ENCODE data around the gene DRAP1.
"Not testable (repeated sequence)": the region's sequence is repeated elsewhere in the genome, so short reads cannot be mapped to it uniquely, and the experiment has no call there.

The DRAP1 gene

DNA sequence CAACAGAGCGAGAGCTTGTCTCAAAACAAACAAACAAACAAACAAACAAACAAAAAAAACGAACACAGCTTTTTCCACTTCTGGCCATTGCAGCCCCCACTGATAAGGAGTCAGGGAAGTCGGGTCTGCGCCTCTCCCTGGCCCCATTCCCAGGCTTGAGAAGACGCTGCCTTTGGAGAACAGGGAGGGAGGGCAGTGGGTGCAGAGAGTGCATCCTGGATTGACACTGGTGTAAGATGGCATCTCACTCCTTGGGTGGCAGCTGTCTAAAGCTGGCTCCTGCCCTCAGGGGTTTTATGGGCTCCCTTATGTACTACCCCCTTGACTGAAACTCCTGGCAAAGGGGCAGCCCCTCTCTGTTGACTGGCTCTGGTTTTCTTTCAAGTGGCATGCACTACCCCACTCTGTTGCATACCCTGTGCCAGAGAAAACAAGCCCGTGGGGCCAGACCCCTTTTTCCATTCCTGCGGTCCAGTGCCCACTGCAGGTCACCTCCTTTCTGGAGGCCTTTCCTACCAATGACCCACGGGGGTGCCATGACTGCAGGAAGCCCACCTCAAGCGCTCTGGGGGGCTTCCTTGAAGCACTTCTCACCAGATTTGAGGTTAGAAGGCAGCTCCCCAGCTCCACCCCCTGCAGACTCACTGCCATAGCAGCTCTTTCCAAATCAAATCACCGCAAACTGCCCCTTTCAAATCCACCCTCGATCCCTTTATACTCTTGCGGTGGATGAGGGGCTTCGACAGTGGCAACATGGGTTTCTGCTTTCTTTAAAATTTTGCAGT is 12.7 kb downstream of the DRAP1 start:
- no peak for DNase-seq (ENCODE audit: low read depth in 2 of 3, low spot score in 2 of 3)

DNA sequence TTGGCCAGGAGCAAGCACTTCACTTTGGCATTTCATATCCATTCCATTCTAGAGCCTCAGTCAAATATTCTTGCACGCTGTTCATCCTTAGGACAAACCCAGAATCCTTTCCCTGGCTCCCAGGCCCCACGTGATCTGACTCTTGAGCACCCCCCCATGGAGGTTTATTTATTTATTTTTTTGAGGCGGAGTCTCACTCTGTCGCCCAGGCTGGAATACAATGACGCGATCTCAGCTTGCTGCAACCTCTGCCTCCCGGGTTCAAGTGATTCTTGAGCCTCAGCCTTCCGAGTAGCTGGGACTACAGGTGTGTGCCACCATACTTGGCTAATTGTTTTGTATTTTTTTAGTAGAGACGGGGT is 13.3 kb downstream of the DRAP1 start:
- DNase-seq (ENCODE audit: low read depth in 2 of 3, low spot score in 2 of 3) = no peak

DNA sequence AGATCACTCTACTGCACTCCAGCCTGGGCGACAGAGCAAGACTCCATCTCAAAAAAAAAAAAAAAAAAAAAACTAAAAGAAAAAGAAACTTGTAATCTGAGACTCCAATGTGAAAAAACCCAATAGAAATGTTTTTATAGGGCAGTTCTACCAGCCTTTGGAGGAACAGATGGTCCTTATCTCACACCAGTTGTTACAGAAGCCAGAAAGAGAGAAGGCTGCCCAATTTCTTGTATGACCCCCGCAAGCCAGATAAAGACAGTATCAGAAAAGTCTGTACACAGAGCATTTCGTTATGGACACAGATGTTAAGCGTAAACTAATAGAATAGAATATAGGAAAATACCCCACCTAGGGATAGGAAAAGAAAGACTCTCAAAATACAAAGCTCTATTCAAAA is 14.8 kb downstream of the DRAP1 start:
- no peak for DNase-seq (ENCODE audit: low read depth in 2 of 3, low spot score in 2 of 3)

DNA sequence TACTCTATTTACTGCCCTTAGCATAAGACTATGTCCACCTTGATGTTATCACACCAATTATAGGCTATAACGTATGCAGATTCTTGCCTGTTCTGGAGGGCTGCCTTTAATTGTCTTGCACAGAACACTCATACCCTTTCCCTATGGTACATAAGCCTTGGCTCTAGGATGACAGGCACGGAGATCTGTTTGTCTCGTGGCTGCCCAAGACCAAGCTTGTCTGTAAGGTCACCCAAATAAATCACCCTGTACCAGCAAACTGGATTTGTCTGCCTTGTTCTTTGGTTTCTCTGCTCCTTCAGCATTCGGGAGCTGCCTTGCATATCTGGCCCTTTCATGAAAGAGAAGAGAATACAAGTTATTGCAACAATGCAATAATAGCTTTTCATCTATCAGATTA is 18.5 kb downstream of the DRAP1 start:
- no peak for DNase-seq (ENCODE audit: low read depth in 2 of 3, low spot score in 2 of 3)

DNA sequence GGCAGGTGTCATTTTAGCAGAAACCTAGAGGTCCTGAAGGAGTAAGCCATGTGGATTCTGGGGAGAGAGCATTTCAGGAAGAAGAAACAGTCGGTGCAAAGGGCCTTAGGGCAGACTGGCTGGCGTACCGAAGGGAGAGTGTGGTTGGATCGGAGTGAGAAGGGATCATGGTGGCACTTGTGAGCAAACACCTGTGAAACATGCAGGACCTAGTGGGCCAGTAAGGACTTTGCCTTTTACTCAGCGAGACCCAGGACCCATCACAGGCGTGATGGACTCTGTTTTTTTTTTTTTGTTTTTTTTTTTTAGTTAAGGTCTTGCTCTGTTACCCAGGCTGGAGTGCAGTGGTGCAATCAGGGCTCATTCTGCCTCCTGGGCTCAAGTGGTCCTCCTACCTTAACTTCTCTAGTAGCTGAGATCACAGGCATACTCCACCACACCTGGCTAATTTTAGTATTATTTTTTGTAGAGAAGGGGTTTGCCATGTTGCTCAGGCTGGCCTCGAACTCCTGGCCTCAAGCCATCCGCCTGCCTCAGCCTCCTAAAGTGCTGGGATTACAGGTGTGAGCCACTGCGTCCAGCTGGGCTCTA is 22.6 kb downstream of the DRAP1 start:
- DNase-seq (ENCODE audit: low read depth in 2 of 3, low spot score in 2 of 3) = no peak

DNA sequence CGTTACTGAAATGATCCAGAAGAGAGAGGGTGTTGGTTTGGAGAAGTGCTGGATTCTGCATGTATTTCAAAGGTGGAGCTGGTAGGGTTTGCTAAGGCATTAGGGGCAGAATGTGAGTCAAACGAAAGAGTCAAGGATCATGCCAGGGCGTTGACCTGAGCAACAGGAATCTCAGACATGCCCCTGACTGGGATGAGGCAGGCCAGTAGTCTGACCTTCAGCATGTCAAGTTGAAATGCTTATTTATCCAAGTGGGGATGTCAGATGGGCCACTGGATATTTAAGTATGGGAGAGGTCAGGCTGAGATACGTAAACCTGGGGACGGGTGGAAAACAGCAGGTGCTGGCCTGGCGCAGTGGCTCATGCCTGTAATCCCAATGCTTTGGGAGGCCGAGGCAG is 23.3 kb downstream of the DRAP1 start:
- no peak for DNase-seq (ENCODE audit: low read depth in 2 of 3, low spot score in 2 of 3)

DNA sequence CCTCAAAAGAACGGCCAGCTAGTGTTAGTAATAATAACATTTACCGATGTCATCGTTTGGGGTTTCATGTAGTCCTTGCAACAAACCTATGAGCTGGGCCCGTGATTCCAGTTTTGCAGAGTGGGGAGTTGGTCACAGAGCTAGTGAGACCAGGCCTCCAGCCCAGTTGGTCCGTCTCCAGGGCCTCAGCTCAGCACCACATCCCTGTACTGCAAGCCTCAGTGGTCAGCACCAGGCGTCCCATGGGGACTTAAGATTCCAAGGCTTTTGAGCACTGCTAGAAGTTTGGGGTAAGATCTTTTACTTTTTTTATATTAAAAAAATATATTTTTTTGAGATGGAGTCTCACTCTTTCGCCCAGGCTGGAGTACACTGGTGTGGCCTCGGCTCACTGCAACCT is 25.0 kb downstream of the DRAP1 start:
- DNase-seq (ENCODE audit: low read depth in 2 of 3, low spot score in 2 of 3) = no peak

DNA sequence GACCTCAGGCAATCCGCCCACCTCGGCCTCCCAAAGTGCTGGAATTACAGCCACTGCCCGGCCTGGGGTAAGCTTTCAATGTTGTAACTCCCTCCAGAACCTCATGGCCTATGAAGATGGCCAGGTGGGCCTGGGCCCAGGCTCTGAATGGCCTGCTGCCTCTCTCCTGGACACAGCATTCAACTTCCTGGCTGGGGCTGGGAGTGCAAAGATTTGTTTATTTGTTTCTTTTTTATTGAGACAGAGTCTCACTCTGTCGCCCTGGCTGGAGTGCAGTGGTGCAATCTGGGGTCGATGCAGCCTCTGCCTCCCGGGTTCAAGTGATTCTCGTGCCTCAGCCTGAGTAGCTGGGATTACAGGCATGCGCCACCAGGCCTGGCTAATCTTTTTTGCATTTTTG is 25.5 kb downstream of the DRAP1 start:
- no peak for DNase-seq (ENCODE audit: low read depth in 2 of 3, low spot score in 2 of 3)

DNA sequence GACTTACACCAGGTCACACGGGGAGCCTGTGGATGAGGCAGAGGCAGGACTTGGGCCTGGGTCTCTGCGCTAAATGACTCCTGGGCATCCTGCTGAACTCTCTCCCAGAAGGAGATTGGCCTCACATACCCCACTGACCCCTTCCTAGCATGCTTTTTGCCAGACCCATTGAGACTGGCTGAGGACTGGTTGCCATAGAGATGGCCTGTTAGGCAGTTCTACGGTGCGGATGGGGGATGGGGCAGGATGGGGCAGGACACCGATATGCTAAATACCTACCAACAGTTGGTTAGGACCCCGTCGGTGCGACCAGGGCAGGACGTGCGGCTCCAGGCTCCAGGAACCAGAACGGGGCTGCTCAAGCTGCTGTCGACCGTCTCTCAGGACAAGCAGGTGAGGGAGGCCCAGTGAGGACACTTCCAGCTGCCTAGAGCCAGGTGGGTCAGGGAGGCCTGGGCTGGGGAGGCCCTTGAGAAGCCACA is 26.2 kb downstream of the DRAP1 start, which contains the start of gene TSGA10IP:
TSS of gene TSGA10IP (plus strand) at position 51 of the 482 bp plus-strand sequence. CDS start at position 247, 196 bp downstream.
- no peak for DNase-seq (ENCODE audit: low read depth in 2 of 3, low spot score in 2 of 3)

DNA sequence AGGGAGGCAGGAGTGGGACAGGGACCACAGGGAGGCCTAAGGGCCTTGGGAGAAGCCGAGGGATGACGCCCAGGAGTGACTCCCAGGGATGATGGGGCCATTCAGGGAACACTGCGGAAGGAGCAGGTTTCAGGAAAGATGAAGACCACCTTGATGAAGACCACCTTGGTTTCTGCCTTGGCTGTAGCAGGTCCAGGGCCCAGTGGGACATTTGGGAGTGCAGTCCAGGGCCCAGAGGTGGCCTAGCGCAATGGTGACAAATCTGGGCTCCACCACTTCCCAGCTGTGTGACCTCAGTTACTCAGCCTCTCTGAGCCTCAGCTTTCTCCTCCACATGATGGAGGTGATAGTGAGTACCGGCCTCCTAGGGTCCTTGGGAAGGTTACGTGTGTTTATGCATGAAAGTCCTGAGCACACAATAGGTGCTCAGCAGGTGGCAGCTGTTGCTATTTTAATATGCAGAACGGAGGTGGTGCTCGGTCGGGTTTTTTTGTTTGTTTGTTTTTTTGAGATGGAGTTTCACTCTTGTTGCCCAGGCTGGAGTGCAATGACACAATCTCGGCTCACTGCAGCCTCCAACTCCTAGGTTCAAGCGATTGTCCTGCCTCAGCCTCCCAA is 26.8 kb downstream of the DRAP1 start:
- no peak for DNase-seq (ENCODE audit: low read depth in 2 of 3, low spot score in 2 of 3)

DNA sequence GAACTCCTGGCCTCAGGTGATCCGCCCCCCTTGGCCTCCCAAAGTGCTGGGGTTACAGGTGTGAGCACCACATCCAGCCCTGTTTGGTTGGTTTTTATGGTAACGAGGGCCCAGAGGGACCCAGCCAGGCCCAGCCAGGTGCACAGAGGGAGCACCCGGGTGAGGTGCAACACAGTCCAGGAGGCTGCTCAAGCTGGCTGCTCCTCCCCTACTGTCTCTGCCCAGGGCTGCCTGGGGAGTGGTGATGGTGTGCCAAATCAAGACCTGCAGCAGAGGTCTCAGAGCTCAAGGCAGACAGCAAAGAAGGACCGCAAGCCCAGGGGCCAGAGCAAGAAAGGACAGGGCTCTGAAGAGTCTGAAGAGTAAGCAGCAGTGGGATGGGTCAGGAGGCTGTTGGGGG is 27.4 kb downstream of the DRAP1 start:
- no peak for DNase-seq (ENCODE audit: low read depth in 2 of 3, low spot score in 2 of 3)

DNA sequence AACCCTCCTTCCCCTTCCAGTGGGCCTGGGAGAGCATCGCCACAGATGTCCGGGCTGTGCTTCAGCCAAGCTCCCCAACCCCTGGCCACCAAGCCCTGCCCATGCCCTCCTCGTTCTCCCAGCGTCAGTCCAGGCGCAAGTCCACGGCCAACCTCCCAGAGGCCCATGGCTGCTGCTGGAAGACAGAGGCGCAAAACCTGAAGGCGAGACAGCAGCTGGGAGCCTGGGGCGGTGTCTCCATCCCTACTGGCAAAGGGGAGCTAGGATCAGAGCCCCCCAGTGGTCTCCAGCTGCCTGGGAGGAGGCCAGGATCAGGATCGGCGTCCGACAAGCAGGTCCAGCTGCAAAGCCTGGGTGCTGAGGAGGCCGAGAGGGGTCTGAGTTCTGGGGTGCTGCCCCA is 27.9 kb downstream of the DRAP1 start:
- no peak for DNase-seq (ENCODE audit: low read depth in 2 of 3, low spot score in 2 of 3)

DNA sequence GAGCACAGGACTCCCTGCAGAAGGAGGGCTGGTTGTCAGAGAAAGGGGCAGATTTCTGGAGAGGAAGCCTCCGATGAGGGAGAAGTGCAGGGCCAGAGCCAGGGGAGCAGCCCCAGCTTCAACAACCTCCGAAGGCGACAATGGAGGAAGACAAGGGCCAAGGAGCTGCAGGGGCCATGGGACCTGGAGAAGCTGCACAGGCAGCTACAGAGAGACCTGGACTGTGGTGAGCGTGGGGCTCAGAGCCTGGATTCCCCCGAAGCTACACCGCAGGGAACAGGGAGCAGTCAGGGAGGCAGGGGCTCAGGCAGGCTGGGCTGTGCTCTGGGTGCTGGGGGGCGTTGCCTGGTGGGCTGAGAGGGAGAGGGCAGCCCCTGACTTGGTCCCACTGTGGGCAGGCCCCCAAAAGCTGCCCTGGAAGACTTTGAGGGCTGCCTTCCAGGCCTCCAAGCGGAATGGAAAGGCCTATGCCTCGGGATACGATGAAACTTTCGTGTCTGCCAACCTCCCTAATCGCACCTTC is 28.4 kb downstream of the DRAP1 start:
- no peak for DNase-seq (ENCODE audit: low read depth in 2 of 3, low spot score in 2 of 3)

DNA sequence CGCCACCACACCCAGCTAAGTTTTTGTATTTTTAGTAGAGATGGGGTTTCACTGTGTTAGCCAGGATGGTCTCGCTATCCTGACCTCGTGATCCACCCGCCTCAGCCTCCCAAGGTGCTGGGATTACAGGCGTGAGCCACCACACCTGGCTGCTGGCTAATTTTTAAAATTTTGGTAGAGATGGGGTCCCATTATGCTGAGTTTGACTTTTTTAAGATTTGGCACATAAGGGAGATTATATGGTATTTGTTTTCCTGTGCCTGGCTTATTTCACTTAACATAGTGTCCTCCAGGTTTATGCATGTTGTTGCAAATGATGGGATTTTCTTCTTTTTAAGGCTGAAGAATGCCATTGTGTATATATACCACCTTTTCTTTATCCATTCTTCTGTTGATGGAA is 31.5 kb downstream of the DRAP1 start:
- DNase-seq (ENCODE audit: low read depth in 2 of 3, low spot score in 2 of 3) = not testable (repeated sequence)

DNA sequence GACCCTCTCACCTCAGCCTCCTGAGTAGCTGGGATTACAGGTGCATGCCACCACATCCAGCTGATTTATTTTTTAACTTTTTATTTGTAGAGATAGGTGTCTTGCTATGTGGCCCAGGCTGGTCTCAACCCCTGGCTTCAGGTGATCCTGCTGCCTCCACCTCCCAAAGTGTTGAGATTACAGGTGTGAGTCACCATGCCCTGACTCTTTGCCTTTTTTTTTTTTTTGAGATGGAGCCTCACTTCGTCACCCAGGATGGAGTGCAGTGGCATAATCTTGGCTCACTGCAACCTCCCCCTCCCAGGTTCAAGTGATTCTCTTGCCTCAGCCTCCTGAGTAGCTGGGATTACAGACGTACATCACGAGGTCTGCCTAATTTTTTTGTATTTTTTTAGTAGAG is 32.4 kb downstream of the DRAP1 start:
- not testable (repeated sequence) for DNase-seq (ENCODE audit: low read depth in 2 of 3, low spot score in 2 of 3)

DNA sequence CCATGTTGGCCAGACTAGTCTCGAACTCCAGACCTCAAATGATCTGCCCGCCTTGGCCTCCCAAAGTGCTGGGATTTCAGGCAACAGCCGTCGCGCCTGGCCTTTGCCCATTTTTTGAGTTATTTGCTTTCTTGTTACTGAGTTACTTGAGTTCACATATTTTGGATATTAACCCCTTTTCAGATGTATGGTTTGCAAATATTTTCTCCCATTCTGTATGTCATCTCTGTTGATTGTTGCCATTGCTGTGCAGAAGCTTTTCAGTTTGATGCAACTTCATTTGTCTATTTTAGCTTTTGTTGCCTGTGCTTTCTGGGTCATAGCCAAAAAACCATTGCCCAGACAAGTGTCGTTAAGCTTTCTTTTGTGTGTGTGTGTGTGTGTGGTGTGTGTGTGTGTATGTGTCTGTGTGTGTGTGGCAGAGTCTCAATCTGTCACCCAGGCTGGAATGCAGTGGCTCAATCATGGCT is 32.9 kb downstream of the DRAP1 start:
- DNase-seq (ENCODE audit: low read depth in 2 of 3, low spot score in 2 of 3) = no peak

DNA sequence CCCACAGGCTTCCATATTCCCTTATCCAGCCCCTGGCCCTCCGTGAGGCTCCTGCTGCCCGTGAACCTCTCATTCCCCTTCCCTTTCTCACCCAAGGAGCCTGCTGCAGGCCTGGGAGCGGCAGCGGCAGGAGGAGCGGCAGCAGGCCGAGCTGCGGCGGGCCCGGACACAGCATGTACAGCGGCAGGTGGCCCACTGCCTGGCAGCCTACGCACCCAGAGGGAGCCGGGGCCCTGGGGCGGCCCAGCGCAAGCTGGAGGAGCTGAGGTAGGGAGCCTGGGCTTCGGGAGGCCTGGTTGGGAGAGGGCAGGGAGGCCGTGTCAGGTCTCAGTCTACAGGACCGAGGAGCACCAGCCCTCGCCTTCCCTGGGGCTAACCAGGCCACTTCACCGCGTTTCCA is 34.2 kb downstream of the DRAP1 start:
- DNase-seq (ENCODE audit: low read depth in 2 of 3, low spot score in 2 of 3) = no peak

DNA sequence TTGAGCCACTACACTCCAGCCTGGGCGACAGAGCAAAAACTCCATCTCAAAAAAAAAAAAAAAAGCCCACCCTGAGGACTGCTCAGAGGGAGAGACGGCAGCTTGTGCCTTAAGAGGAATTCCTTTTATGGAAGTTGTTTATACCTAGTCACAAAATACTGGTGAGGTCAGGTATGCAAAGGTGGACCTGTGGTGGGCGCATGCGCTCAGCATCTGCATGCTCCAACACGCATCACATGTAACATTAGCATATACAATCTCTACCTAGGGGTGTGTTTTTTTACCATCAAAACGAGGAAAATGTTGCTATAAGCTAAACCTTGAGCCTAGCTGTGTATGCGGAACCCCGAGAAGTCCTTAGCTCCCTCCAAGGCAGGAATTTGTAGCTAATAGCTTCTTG is 35.5 kb downstream of the DRAP1 start:
- DNase-seq (ENCODE audit: low read depth in 2 of 3, low spot score in 2 of 3) = no peak

DNA sequence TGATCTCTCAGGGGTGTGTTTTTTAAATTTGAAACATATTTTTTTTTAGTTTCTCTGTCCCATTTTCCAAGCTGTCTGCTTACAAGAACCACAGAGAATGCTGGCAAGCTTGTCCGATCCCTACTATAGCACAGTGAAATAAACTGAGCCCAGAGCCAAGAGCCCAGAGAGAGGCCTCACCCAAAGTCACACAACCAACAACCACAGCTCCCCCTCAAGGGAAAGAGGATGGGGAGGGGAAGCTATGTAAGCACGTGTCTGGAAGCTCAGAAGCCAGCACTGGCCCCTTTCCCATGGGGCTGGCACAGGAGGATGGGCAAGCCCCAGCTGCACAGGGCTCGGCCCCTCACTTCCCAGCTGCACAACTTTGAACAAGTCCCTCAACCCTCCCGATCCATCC is 39.1 kb downstream of the DRAP1 start:
- no peak for DNase-seq (ENCODE audit: low read depth in 2 of 3, low spot score in 2 of 3)

DNA sequence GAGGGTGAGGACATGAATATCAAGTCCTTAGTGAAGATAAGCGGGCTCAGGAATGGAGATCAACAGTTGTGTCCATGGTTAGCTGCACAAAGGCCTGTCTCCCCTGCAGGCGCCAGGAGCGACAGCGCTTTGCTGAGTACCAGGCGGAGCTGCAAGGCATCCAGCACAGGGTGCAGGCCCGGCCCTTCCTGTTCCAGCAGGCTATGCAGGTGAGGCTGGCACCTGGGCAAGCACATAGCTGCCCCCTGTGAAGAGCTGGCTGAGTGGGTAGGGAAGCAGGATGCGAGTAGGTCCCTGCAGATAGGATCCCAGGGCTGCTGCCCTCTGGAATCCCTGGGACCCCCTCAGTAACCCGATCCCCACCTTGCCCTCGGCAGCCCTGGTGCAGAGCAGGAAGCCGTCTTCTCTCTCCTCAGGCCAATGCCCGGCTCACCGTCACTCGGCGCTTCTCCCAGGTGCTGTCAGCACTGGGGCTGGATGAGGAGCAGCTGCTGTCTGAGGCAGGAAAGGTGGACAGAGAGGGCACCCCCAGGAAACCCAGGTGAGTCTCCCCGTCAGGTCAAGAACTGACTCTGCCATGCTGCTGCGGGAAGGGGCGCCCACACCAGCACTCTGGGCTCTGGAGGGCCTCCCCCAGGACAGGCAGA is 39.7 kb downstream of the DRAP1 start:
- DNase-seq (ENCODE audit: low read depth in 2 of 3, low spot score in 2 of 3) = no peak

DNA sequence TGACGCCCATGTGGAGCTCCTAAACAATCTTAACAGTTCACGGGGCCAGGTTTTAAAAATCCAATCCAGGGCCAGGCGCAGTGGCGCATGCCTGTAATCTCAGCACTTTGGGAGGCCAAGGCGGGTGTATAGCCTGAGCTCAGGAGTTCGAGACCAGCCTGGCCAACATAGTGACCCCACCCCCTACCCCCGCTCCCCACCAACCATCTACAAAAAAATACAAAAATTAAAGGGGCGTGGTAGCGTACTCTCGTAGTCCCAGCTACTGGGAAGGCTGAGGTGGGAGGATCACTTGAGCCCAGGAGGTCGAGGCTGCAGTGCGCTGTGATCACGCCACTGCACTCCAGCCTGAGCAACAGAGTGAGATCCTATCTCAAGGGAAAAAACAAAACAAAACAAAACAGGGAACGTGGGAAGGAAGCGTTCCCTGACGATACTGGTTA is 41.6 kb downstream of the DRAP1 start:
- DNase-seq (ENCODE audit: low read depth in 2 of 3, low spot score in 2 of 3) = no peak

Measured in activated CD8-positive, alpha-beta memory T cell treated with anti-CD3 and anti-CD28 coated beads for 48 hours (primary cell).